OCI-LY1 (cell line): ENCODE results near the gene GJC3.

Experiments
- H2AFZ ChIP-seq: fragments of 200-600 bp; sonication (generic), shearing (Covaris generic); 2 replicates; pipeline ENCODE4 v1.6.0; 2014; ENCODE audit warnings: antibody characterized with exemption, mild to moderate bottlenecking, low read length
- H3F3A ChIP-seq: fragments of 200-600 bp; sonication (generic), shearing (Covaris generic); 2 replicates; pipeline ENCODE4 v1.6.0; 2014; ENCODE audit warnings: mild to moderate bottlenecking, antibody characterized with exemption, low read length, moderate library complexity; ENCODE audit not compliant: insufficient read depth
- H3K27ac ChIP-seq: fragments of 200-600 bp; sonication (generic); 2 replicates; pipeline ENCODE4 v1.5.1; 2014; ENCODE audit warnings: low read length, mixed run types, mild to moderate bottlenecking, low read depth; ENCODE audit not compliant: poor library complexity, severe bottlenecking
- H3K27me3 ChIP-seq: fragments of 200-600 bp; sonication (generic); 2 replicates; pipeline ENCODE4 v1.6.0; 2014; ENCODE audit warnings: antibody characterized with exemption, mild to moderate bottlenecking, low read length, moderate library complexity; ENCODE audit not compliant: insufficient read depth
- H3K36me3 ChIP-seq: fragments of 200-600 bp; sonication (generic); 2 replicates; pipeline ENCODE4 v1.6.1; 2014; ENCODE audit warnings: mild to moderate bottlenecking, antibody characterized with exemption, low read length, moderate library complexity, mixed read lengths; ENCODE audit not compliant: insufficient read depth
- H3K4me1 ChIP-seq: fragments of 200-600 bp; sonication (generic); 2 replicates; pipeline ENCODE4 v1.5.1; 2014; ENCODE audit warnings: mild to moderate bottlenecking, low read length, moderate library complexity; ENCODE audit not compliant: insufficient read depth, severe bottlenecking
- H3K4me2 ChIP-seq: fragments of 200-600 bp; sonication (generic), shearing (Covaris generic); 2 replicates; pipeline ENCODE4 v1.6.1; 2014; ENCODE audit warnings: low read length
- H3K4me3 ChIP-seq: fragments of 200-600 bp; sonication (generic); 2 replicates; pipeline ENCODE4 v1.5.1; 2014; ENCODE audit warnings: low read length, low read depth, mild to moderate bottlenecking, mixed read lengths; ENCODE audit not compliant: poor library complexity, severe bottlenecking
- H3K79me2 ChIP-seq: fragments of 200-600 bp; shearing (Covaris generic); 2 replicates; pipeline ENCODE4 v1.6.1; 2016; ENCODE audit warnings: mixed run types, low read length, mixed read lengths; ENCODE audit not compliant: insufficient read depth
- H3K9ac ChIP-seq: fragments of 200-600 bp; sonication (generic), shearing (Covaris generic); 2 replicates; pipeline ENCODE4 v1.6.1; 2014; ENCODE audit warnings: mild to moderate bottlenecking, low read length, mixed read lengths
- H3K9me2 ChIP-seq: fragments of 200-600 bp; sonication (generic), shearing (Covaris generic); 2 replicates; pipeline ENCODE4 v1.6.1; 2014; ENCODE audit warnings: low read depth, mild to moderate bottlenecking, low read length, mixed read lengths
- H3K9me3 ChIP-seq: fragments of 200-600 bp; shearing (Covaris generic); 2 replicates; pipeline ENCODE4 v1.6.1; 2014; ENCODE audit warnings: low read length, mixed read lengths
- H4K20me1 ChIP-seq: fragments of 200-600 bp; sonication (generic), shearing (Covaris generic); 2 replicates; pipeline ENCODE4 v1.6.0; 2016; ENCODE audit warnings: mild to moderate bottlenecking, low read length; ENCODE audit not compliant: insufficient read depth
- CTCF ChIP-seq: fragments of 200-600 bp; sonication (generic), shearing (Covaris generic); IDR thresholded peaks from 2 replicates; pipeline ENCODE4 v1.5.1; 2017; ENCODE audit warnings: mild to moderate bottlenecking, antibody characterized with exemption, low read length, moderate library complexity, mixed read lengths
- EZH2 ChIP-seq: fragments of 200-600 bp; sonication (generic), shearing (Covaris generic); IDR thresholded peaks from 2 replicates; pipeline ENCODE4 v1.8.0; 2017; ENCODE audit warnings: borderline replicate concordance, mixed run types, mild to moderate bottlenecking, antibody characterized with exemption, low read length, moderate library complexity, mixed read lengths

The GJC3 gene

DNA sequence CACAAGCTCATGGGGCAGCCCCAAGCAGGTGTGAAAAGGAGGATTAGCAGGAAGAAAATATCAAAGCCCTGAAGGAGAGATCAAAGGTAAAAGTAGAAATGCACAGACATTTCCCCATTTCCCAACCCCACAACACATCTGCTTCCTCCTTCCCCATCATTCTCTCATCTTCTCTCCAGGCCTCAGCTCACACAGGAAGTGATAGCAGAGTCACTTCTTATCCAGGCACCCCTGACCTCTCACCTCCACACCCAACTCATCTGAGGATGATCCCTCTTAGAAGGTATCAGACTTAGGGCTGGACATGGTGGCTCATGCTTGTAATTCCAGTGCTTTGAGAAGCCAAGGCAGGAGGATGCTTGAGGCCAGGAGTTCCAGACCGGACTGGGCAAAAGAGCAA lies 18.2 kb upstream of the GJC3 start:
- Histone ChIP-seq H3K9me2 (no peaks in the 10 kb centered on the region), H3K9me3 (peaks cover 9% of the 10 kb centered on the region), H3K36me3 (no peaks in the 10 kb centered on the region), H3F3A (no peaks in the 10 kb centered on the region), H3K27ac (no peak overlapping the region), H3K4me1 (peaks cover 12% of the 10 kb centered on the region), H3K4me2 (no peak overlapping the region), H3K79me2 (no peaks in the 10 kb centered on the region), H3K27me3 (no peaks in the 10 kb centered on the region; the same call in 1 of the 2 replicates), H3K9ac (no peak overlapping the region), H3K4me3 (no peak overlapping the region), H2AFZ (no peak overlapping the region), H4K20me1 (no peaks in the 10 kb centered on the region)
- TF ChIP-seq EZH2 = no peak
- TF ChIP-seq CTCF = no peak

DNA sequence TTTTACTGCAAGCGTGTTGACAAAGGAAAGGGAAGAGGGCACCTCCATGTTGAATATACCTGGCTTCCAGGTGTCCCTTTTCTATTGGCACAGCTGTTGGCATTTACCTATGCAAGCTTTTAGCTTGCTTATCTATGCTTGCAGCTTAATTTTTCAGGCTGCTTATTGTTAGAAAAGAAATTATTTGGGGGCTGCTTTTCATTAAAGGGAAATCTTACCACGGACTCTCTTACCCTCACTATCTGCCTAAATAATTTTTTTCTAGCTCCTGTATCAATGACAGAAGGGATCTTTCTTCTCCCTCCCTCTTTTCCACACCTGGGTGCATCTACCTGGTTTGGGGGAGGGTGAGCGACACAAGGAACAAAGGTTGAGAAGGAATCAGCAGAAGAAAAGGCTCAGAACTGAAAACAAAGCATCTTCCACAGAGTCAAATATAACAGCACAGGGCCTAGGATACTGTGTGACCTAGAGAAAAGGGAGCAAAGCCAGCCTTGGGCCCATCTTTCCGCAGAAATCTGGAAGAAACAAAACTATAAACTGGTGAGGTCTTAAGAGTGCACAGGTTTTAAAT lies 15.2 kb upstream of the GJC3 start:
- TF ChIP-seq EZH2 = no peak
- TF ChIP-seq CTCF = no peak
- Histone ChIP-seq H2AFZ (no peak overlapping the region), H4K20me1 (no peaks in the 10 kb centered on the region), H3K9ac (no peak overlapping the region), H3K36me3 (no peaks in the 10 kb centered on the region), H3K4me3 (no peak overlapping the region), H3F3A (no peaks in the 10 kb centered on the region), H3K79me2 (no peaks in the 10 kb centered on the region), H3K27me3 (no peaks in the 10 kb centered on the region; the same call in 1 of the 2 replicates), H3K9me2 (no peaks in the 10 kb centered on the region), H3K27ac (no peak overlapping the region), H3K4me1 (peaks cover 12% of the 10 kb centered on the region), H3K4me2 (no peak overlapping the region), H3K9me3 (no peaks in the 10 kb centered on the region; the same call in 1 of the 2 replicates)

- Histone ChIP-seq H4K20me1 (no peaks in the 10 kb centered on the region), H3K9me3 (peaks cover 6% of the 10 kb centered on the region), H3F3A (no peaks in the 10 kb centered on the region), H3K9me2 (no peaks in the 10 kb centered on the region), H3K4me2 (no peak overlapping the region), H3K27ac (no peak overlapping the region), H3K9ac (no peak overlapping the region), H2AFZ (no peak overlapping the region), H3K27me3 (no peaks in the 10 kb centered on the region; the same call in 1 of the 2 replicates), H3K4me1 (peaks cover 12% of the 10 kb centered on the region), H3K79me2 (no peaks in the 10 kb centered on the region), H3K4me3 (no peak overlapping the region), H3K36me3 (no peaks in the 10 kb centered on the region)
- TF ChIP-seq CTCF = no peak
Observed at GRCh38 chr7:99943641-99944496, 14.4 kb upstream of the GJC3 start.
